Mucosa of gallbladder (tissue), 1 donor: ENCODE measurements around the gene DCD. TPM values are rescaled to one million over a fixed set of nuclear protein-coding genes. Genes with fewer than 3 reads are reported as not detected.
"Not testable (repeated sequence)": the region's sequence is repeated elsewhere in the genome, so short reads cannot be mapped to it uniquely, and the experiment has no call there.

Source experiments
- DNase-seq: peaks from one replicate; pipeline ENCODE4 v3.0.0-alpha.2; 2020; ENCODE audit warnings: low spot score
- total RNA-seq: library from RNA; stranded (reverse); gene quantifications from one replicate; pipeline ENCODE4 v1.2.1, GENCODE V29; 2021
- donor health status: DM: no; HTN: no; CAD: no.

DCD gene, protein sequence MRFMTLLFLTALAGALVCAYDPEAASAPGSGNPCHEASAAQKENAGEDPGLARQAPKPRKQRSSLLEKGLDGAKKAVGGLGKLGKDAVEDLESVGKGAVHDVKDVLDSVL
- not detected for total RNA-seq

DNA sequence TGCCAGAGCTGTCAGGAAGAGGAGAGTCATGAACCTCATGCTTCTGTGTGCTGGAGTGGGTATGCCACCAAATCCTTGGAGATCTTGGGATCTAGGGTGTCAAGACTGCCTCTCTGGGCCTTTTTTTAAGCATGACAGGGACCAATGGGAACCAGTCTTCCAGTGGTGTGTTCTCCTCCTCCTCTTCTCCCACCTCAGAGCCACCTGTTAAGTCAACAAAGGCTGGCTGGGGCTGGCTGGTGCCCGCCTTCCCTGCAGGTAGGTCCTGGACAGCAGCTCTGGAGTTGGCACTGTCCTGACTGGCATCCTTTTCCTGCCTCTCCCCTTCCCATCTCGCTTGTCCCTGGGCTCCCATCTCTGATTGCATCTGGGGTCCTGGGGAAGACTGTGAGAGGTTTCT is at the start of gene DCD:
DCD (minus strand) TSS at position 101 of the 400 bp plus-strand sequence; CDS start at position 39, 62 bp downstream.
- DNase-seq = no peak

DNA sequence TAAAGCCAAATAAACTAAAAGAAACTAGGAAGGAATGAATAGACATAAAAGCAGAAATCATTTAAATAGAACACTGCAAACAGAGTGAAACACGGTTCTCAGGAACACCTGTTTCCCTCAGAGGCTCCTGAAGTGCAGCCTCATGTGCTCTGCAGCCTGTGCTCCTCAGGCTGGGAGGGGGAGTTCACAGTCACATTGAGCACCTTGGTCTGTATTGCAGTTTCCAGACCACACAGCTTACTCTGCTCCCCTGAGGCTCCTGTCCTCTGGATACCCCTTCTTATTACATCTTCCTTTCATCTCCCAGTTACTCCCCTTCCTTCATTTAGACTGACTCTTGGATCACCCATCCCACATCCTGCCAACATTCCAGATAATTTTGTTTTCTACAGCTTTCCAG is 49.7 kb upstream of the DCD start:
- no peak for DNase-seq

DNA sequence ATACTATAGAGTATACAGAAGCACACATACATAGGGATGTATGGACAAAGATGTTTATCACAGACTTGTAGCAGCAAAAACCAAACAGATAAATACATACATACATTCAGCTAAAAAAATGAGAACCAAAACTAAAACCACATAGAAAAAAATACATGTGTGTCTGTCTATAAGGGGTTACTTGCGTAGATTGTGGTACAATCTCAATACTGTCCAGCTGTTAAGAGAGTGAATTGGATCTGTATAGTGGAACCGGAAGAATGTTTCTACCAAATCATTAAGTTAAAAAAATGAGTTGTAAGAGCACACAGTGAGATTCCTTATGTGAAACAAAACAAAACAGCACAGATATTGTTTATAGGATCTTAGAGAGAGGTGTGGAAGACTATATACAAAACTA is 44.2 kb upstream of the DCD start:
- DNase-seq = no peak

DNA sequence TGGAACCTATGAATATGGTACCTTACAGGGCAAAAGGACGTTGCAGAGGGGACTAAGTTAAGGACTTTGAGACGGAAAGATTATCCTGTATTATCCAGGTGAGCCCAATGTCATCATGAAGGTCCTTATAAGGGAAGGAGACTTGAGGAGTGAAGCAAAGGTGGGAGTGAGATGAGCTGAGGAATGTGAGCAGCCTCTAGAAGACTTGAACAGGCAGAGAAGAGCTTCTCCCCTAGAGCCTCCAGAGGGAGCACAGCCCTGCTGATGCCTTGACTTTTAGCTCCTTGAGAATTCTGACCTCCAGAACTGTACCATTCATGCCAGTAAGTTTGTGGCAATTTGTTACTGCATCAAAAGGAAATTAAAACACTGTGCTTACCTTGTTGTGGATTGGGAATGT is 41.8 kb upstream of the DCD start:
- DNase-seq = no peak

DNA sequence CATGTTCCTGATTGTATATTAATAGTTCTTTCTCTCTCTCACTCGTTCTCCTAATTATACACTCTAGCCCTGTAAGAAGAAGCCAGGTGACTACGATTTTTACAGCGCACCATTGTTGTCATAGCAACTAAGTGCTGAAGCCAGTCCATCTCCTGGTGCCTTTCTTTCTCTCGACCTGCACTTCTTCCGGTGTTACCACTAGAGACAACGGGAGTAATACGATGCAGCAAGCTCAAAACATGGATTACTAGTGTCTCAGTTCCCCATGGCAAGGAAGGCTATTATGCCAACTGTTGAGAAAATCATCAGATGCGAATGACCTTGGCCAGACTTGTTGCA is 40.8 kb upstream of the DCD start:
- DNase-seq = no peak

DNA sequence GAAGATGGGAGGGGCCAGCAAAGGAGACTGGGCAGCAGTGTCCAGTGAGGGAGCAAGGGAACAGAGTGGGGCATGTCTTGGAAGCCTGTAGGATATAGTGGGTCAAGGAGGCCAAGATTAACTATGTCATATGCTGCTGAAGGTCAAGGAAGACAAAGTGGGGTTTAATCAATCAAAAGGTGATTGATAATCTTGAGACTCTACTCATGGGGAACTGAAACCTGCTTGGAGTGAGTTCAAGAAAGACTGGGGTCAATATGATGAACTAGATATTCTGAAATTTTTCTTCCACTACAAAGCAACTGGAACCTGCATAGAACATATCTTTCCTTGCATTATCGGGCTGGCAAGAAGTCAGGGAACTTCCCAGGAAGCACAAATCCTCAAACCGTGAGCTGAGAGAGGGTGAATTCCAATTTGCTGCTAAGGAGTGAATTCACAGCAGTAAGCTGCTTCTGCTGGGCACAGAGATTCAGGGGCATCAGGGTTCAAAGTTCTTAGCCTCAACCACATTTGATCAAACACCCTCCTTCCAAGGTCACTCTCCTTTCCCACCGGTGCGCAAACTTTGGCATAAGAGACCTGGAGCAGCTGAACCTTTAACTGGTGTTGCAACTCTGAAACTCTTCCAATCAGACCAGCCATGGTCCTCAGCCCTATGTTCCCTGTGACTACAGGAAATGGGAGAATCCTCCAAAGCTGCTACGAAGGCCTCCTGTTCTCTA is 40.3 kb upstream of the DCD start:
- DNase-seq = no peak

DNA sequence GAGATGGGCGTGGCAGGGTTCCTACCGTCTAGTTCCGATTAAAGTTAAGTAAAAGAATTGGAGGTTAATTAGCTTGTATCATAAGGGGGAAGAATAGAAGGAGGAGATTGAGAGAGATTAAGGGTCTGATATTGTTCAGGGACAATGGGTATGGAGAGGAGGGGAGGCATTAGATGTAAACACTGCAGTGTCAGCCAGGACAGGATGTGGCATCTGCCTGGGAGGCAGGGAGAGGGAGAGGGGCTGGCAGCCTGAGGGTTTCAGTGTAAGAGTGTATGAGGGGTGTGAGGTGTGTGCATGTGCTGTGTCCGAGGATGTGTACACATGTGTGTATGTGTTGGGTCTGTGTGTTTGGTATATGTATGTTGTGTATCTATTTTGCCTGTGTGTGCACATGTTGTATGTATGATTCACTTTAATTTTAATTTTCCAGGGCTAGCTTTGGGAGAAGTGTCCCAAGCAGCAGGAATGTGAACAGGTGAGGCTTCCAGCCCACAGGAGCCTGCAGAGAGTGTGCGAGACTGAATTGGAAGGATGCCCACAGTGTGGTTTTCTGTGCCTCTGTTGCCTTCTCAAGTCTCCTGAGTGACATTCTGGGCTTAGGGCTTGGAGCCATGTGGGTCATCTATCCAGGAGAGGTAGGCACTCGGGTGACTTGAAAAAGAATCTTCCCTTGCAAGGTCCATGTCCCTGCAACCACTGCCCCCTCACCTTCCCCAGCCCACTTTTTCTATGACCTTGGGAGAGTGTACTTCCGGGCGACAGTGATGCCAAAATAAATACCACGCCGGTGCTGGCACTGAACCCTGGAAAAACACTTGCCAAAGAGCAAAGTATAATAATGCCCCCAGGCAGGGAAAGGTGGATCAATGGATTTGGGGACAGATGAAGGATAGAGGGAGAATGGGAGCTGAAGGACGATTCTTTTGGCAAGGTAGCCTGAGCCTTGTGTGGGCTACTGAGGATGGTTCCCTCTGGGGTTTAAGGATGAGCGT is 36.8 kb upstream of the DCD start:
- no peak for DNase-seq

DNA sequence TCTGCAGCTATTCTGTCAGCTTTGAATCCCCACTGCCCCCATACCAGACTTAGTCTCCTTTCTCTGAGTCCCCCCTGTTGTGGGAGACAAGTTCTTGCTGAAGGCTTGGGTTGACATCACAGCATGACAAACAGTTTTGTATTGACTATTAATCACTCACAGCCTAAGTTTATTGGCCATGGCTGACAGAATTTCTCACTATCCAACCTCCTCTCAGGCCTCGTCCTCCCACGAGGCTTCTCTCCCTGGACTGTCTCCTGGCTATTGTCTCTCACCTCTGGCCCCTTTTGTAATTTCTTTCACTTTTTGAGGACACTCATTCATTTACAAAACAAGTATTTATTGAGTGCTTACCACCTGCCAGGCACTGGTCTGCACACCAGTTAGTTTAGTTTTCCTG is 35.2 kb upstream of the DCD start:
- no peak for DNase-seq

DNA sequence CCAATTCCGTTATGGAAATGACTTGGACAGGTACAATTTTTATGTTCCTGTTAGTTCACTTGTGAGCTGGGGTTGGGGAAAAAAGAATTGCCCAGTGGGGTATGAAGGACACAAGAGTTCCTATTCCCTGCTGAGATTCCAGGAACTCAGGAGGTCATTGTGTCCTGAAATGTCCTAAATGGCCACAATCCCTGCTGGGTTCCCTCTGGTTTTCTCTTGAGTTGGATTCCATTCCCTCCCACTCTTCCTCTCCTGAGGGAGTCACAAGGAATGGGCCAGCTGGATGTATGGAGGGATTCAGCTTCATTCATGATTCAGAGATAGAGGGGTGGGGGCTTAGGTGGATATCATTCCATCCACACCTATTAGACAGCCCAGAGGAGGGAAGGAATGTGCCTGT is 34.5 kb upstream of the DCD start:
- no peak for DNase-seq

DNA sequence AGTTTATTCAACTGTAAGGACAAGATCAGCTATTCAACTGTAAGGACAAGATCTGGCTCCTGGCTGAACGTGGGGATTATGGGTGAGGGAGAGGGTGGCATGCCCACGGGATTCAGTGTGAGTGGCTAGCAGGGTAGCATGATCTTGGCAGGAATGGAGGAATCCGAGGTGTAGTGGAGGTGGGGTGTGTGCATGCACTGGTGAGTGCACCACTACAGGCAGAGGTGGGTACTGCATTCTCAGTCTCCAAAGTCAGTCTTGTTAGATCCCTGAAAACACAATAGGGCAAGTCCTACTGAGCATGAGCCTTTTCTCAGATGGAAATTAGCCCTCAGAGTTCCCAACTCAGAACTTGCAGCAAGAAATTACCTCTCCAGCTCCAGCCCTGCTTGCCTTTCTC is 32.2 kb upstream of the DCD start:
- DNase-seq = no peak

DNA sequence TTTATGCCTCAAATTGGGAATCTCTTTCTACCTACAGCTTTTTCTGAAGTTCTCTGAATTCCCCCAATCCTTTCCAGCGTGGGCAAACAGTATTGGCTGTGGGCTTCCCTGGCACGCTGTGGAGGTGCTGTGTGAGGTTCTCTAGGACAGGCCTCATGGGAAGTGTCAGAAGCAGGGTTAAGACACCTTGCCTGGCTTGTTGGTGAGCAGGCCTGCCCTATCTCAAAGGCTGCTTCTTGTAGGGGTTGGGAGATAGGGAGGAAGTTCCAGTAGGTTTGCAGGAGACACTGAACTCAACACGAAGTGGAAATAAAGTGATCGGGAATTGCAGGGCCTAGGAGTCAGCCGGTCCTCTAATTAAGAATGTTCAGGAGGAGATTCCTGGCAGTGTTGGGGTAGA is 30.0 kb upstream of the DCD start:
- DNase-seq = no peak

DNA sequence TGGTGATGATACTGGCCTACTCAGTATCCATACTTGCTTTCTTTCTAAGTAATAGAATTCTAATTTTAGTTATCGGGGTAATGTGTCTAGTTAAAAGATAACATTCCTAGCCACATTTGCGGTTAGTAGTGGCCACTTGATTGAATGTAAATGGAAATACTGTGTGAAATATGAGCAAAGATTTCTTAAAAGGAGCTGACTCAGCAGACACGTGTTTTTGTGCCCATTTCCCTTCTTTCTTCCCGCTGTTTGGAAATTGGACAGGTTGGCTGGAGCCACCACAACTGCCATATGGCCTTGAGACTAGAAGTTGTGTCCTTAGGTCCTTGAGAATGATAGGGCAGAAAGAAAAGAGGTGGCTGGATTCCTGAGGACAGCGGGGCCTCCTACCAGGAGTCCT is 19.8 kb upstream of the DCD start:
- peak; percentile 2 for DNase-seq

DNA sequence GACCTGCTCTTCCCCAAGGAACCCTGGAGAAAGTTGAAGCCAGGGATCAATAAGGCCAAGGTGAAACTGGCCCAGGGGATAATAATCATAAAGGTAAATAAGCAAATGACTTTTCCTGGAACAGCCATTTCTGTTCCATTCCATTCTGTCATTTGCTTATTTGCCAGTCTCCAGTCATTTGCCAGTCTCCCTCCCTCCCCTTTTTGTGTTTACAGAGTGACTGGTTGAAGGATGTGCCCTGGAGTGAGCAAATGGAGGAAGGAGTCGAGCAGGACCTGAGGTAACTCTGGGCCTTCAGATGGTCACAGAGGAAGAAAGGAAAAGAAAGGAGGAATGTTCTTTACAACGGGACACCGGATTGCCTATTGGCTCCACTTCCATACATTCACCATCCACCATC is 17.8 kb upstream of the DCD start:
- DNase-seq = peak; percentile 1

DNA sequence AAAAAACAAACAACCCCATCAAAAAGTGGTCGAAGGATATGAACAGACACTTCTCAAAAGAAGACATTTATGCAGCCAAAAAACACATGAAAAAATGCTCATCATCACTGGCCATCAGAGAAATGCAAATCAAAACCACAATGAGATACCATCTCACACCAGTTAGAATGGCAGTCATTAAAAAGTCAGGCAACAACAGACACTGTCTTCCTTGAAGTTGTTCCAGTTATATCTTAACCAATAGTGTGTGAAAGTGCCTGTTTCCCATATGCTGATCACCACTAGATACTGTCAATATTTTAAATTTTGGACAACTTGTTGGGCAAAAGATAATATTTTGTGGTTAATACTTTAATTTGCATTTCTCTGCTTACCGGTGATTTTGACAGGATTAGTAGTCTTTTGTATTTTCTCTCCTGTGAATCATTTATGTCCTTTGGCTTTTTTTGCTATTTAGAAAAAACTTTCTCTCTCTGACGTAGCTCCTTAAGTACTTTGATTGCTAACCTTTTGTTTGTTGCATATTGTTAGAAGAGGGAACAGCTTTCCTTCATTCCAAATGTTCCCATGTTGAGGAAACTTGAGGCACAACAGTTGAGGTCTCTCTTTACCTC is 17.0 kb upstream of the DCD start:
- not testable (repeated sequence) for DNase-seq

DNA sequence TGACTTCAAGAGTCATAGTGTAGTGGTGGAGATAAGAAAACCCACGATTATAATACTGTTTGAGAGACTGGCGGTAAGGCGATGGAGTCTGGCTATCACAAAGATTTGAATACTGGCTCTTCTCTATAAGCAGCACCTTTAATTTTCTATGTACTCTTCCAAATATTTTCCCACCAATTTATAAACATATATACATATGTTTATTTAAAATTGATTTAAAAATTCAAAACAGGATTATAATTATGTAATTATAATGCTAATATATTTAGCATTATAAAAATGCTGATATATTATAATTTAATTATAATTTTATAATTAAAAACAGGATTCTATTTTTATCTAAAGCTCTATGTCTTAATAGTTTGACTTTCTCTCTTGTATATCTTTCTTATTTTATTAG is 15.4 kb upstream of the DCD start:
- no peak for DNase-seq

DNA sequence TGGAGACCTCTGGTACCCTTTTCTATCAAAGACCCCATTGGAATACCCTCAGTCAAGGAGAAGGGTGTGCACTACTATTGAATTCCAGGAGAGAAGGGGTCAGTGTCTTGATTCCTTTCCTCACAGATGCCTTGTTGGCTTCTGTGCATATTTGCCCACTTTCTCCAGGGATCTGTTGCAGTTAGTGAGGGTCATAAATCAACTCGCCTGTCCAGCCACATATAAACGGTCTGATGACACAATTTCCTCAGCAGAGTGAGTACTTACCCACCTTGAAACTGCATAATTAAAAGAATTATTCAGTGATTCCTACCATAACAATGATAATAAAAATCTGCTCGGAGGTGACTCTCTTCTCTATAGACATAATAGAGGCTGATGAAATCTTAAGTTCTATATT is 13.9 kb upstream of the DCD start:
- no peak for DNase-seq

DNA sequence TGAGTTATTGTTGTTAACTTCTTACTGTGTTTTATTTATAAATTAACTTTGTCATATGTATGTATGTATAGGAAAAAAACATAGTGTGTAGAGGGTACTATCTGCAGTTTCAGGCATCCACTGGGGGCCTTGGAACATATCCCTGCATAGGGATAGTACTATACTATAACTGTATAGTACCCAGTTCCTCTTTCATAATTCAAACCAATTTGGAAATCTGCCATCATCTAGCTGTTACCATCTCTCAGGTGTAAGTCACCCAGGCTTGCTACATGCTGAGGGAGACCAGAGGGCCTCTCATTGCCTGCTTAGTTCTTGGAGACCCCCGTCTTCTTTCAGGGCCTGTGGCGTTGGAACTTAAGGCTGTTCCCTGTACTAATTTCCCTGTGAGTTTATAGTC is 12.9 kb upstream of the DCD start:
- no peak for DNase-seq

DNA sequence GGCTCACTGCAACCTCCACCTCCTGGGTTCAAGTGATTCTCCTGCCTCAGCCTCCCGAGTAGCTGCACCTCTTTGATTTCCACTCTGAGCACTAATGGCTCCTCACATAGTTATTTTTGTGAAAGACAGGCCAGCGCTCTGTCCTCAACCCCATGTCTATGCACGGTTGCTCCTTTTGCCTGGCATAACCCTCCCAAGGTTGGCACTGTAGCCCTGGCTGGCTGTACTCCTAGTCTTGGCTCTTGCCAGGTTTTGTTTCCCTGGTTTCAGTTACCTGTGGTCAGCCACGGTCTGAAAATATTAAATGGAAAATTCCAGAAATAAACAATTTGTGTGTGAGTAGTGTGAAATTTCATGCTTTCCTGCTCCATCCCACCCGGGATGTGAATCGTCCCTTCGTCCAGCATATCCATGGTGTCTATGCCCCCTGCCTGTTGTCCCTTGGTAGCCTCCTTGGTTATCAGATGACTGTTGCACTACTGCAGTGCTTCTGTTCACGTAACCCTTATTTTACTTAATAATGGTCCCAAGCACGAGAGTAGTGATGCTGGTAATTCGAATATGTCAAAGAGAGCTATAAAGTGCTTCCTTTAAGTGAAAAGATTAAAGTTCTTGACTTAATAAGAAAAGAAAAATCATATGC is 12.3 kb upstream of the DCD start:
- peak; percentile 3 for DNase-seq

DNA sequence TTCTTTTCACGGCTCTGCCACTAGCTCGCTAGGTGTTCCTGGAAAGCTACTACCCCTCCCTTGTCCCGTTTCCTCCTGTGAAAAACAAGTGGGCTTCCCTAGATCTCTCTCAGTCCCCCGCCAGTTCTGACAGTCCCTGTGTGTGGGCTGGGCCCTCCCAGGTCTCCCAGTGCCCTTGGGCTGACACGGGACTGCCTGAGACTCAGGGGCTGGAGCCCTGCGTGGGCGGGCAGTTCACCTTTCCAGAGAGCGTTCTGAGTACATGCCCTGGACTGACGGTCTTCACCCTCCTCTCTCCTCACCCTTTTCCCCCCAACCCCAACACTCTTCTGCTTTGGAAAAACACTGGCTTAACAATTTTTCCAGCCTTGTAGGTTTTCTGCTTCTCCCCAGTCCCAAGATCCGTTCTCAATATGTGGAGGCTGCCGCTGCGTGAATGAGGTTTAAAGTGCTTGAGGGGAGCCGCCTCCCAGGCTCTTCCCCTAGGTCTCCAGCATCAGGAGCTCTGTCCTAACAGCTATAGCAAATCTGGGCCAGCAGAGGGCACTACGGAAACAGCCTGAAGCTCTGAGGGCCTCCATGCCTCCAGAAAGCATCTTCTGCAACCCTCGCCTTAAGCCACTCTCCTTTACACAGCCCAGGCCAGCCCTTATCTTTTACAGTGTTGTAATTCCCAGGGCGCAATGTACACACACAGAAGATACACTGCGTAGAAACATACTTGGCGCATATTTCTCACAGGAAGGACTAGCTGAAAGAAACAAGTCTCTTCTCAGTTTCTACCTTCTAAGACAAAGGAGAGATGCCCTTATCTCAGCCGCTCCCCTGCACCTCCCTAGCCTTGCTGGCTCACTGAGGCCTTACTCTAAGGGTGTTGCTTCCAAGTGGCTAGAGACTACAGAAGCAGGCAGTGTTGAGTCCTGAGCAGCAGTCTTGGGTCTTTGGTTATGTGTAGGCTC is 10.4 kb upstream of the DCD start:
- DNase-seq = peak; percentile 31

DNA sequence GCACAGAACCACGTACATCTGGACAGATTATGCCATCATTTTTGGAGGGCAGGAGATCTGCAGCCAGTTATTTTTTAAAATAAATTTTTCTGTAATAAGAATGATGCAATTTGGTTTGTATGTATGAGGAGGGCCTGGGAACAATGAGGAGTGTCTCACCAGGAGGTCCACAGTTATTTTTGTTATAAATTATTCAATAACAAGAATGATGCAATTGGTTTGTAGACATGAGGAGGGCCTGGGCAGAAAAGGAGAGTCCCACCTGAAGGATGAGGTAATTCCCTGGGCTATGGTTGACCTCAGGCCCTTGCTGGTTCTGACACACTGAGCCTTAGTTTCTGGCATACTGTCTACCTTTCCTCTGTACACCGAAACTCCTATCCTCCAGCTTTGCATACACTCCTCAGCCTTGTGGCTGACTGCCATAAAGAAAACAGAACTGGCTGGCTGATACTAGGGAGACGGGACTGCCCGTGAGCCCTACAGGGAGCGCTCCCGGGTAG is 9.0 kb upstream of the DCD start:
- peak; percentile 3 for DNase-seq

DNA sequence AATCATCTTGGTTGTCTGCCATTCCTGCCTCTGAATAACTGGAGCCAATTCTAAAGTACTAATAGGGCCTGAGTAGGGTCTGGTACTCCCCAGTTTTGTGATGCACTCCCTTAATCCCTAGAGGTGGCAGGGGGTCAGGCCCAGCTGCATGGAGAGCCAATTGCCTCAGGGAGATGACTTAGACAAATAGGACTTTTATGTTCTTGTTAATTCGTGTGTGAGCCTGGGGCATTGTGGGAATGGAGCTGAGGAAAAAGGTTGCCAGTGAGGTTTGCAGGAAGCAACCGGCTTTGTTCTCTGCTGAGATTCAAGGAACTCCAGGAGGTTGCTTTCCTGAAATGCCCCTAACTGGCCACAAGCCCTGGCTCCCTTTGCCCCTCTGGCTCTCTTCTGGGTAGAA is 6.8 kb upstream of the DCD start:
- peak; percentile 4 for DNase-seq
